Loucy (cell line): ENCODE measurements around the gene NOX5.

ENCODE experiments used
- H2AFZ ChIP-seq: fragments of 200-600 bp; sonication (generic); 2 replicates; pipeline ENCODE4 v1.6.0; 2016; ENCODE audit warnings: antibody characterized with exemption, mild to moderate bottlenecking, low read length, moderate library complexity
- H3F3A ChIP-seq: fragments of 200-600 bp; 2 replicates; pipeline ENCODE4 v1.6.0; 2016; ENCODE audit warnings: antibody characterized with exemption, low read depth, mild to moderate bottlenecking
- H3K27me3 ChIP-seq: fragments of 200-600 bp; sonication (generic); 2 replicates; pipeline ENCODE4 v1.6.1; 2014; ENCODE audit warnings: low read length, mild to moderate bottlenecking; ENCODE audit not compliant: insufficient read depth, poor library complexity, severe bottlenecking
- H3K36me3 ChIP-seq: fragments of 200-600 bp; sonication (generic); 2 replicates; pipeline ENCODE4 v1.6.1; 2016; ENCODE audit warnings: low read length; ENCODE audit not compliant: insufficient read depth
- H3K4me1 ChIP-seq: fragments of 200-600 bp; sonication (generic); 2 replicates; pipeline ENCODE4 v1.5.1; 2014; ENCODE audit warnings: low read length, mild to moderate bottlenecking; ENCODE audit not compliant: insufficient read depth, poor library complexity, severe bottlenecking
- H3K4me2 ChIP-seq: fragments of 200-600 bp; sonication (generic); 2 replicates; pipeline ENCODE4 v1.6.0; 2014; ENCODE audit warnings: antibody characterized with exemption, low read length, low read depth, mild to moderate bottlenecking; ENCODE audit not compliant: poor library complexity, severe bottlenecking
- H3K4me3 ChIP-seq: fragments of 200-600 bp; sonication (generic); 2 replicates; pipeline ENCODE4 v1.5.1; 2014; ENCODE audit warnings: low read length, mild to moderate bottlenecking, mixed read lengths; ENCODE audit not compliant: poor library complexity, severe bottlenecking
- H3K79me2 ChIP-seq: fragments of 200-600 bp; sonication (generic); 2 replicates; pipeline ENCODE4 v1.6.1; 2014; ENCODE audit warnings: low read length; ENCODE audit not compliant: insufficient read depth
- H3K9ac ChIP-seq: fragments of 200-600 bp; sonication (generic); 2 replicates; pipeline ENCODE4 v1.6.0; 2014; ENCODE audit warnings: mild to moderate bottlenecking, low read depth, low read length, moderate library complexity; ENCODE audit not compliant: poor library complexity, severe bottlenecking
- H3K9me2 ChIP-seq: fragments of 200-600 bp; sonication (generic); replicated peaks from 2 replicates; pipeline ENCODE4 v1.6.1; 2016; ENCODE audit warnings: low read depth, low read length, mixed read lengths
- H3K9me3 ChIP-seq: fragments of 200-600 bp; sonication (generic); 2 replicates; pipeline ENCODE4 v1.6.1; 2014; ENCODE audit warnings: mild to moderate bottlenecking, antibody characterized with exemption, low read length, low read depth; ENCODE audit not compliant: insufficient read depth
- H4K20me1 ChIP-seq: fragments of 200-600 bp; sonication (generic); 2 replicates; pipeline ENCODE4 v1.6.0; 2014; ENCODE audit warnings: antibody characterized with exemption, low read length, mild to moderate bottlenecking; ENCODE audit not compliant: insufficient read depth, poor library complexity, severe bottlenecking
- EZH2phosphoT487 ChIP-seq: fragments of 200-600 bp; IDR thresholded peaks from 2 replicates; pipeline ENCODE4 v1.6.1; 2018; ENCODE audit warnings: antibody characterized with exemption, mild to moderate bottlenecking, moderate library complexity, borderline replicate concordance
- TF ChIP-seq, protein P1 (sequence below): fragments of 200-600 bp; sonication (generic); conservative IDR thresholded peaks from 2 replicates; pipeline ENCODE4 v1.5.1; 2014; ENCODE audit warnings: mild to moderate bottlenecking, antibody characterized with exemption, low read length

The NOX5 gene

DNA sequence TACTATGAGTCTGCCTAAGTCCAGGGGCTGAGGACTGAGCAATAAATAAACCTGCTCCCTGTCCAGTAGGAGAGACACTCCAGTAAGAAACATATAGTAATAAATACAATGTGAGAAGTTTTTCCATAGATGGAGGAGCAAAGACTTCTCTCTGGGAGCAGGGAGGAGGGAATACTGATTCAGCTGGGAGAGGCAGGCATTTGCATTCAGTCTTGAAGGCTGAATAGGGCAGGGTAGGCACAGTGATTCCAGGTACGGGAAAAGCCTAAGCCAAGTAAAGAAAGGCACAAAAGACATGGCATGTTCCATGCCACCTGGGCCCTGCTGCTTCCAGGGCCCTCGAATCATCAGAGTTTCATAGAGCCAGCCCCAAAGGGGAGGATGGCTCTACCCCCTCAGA is 86.3 kb downstream of the NOX5 start:
- no peak overlapping the region for H3K4me3 ChIP-seq
- no peaks in the 10 kb centered on the region for H3F3A ChIP-seq
- H3K4me1 ChIP-seq: peaks cover 4% of the 10 kb centered on the region
- H3K27me3 ChIP-seq: peaks cover 90% of the 10 kb centered on the region
- H3K9me3 ChIP-seq: no peaks in the 10 kb centered on the region
- no peak overlapping the region for H3K4me2 ChIP-seq
- no peaks in the 10 kb centered on the region for H4K20me1 ChIP-seq
- H3K9me2 ChIP-seq: no peaks in the 10 kb centered on the region
- TF ChIP-seq EZH2phosphoT487: no peak
- TF ChIP-seq, protein P1, sequence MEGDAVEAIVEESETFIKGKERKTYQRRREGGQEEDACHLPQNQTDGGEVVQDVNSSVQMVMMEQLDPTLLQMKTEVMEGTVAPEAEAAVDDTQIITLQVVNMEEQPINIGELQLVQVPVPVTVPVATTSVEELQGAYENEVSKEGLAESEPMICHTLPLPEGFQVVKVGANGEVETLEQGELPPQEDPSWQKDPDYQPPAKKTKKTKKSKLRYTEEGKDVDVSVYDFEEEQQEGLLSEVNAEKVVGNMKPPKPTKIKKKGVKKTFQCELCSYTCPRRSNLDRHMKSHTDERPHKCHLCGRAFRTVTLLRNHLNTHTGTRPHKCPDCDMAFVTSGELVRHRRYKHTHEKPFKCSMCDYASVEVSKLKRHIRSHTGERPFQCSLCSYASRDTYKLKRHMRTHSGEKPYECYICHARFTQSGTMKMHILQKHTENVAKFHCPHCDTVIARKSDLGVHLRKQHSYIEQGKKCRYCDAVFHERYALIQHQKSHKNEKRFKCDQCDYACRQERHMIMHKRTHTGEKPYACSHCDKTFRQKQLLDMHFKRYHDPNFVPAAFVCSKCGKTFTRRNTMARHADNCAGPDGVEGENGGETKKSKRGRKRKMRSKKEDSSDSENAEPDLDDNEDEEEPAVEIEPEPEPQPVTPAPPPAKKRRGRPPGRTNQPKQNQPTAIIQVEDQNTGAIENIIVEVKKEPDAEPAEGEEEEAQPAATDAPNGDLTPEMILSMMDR: no peak
- H3K36me3 ChIP-seq: no peaks in the 10 kb centered on the region
- H3K9ac ChIP-seq: no peak overlapping the region
- H3K79me2 ChIP-seq: no peaks in the 10 kb centered on the region
- H2AFZ ChIP-seq: no peak overlapping the region

DNA sequence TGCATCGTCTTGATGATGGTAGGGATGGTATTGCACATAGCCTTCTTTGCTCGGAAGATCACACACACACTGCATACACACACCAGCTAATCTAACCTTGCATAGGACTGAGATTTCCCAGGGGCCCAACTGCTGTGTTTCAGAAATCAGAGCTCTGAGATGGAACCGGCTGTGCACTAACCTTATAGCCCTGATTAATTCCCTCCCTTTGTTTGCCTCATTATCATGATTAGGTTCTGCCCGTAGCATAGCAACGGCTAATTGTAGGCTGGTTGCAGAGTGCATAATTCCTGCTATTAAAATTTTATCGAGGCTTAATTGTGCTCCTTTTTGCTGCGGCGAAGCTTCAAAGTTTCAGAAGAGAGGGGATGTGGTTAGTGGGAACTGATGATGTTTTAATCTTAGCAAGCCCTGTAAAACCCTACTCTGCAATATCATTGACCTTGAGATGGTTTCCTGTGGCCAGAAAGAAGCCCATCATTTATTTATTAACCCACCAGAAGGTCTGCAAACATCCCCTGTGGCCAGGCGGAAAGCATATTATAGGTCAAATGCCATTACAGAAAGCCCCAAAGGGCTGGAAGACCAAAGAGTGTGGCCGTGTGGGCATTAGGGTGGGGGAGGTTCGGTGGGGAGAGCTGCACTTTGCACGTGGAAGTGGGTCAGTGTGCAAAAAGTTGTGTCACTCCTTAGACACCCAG is 89.7 kb downstream of the NOX5 start:
- Histone ChIP-seq H4K20me1 (no peaks in the 10 kb centered on the region), H3K9me3 (no peaks in the 10 kb centered on the region), H3K9ac (no peak overlapping the region), H3K79me2 (no peaks in the 10 kb centered on the region), H3K4me2 (no peak overlapping the region), H3K4me1 (peaks cover 4% of the 10 kb centered on the region), H3K9me2 (no peaks in the 10 kb centered on the region), H3F3A (no peaks in the 10 kb centered on the region), H3K36me3 (no peaks in the 10 kb centered on the region), H3K27me3 (peaks cover 90% of the 10 kb centered on the region), H3K4me3 (no peak overlapping the region), H2AFZ (no peak overlapping the region)
- TF ChIP-seq, protein P1: no peak
- TF ChIP-seq EZH2phosphoT487: peak; percentile 86

DNA sequence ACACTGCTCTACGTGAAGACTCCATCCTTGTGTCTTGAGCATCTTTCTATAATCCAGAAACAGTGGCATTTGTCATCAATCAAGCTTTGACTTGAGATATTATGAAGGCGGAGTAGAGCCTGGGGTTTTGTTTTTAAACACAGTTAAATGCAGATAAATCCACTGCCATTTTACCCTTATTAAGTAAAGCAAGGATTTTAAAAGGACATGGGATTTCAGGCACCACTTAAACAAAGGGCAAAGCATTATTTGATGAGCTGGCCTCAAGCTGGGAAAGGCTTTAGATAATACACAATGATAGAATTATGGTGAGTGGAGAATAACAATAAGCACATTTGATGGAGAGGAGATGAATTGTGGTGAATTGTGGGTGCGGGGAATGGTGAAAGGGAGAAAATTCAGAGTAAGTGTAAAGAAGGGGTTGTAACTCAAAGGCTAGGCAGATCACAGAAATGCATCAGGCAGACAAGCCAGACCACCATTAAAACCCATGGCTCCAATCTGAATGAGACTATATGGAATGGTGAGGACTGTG is 91.0 kb downstream of the NOX5 start:
- peaks cover 90% of the 10 kb centered on the region for H3K27me3 ChIP-seq
- H3K4me2 ChIP-seq: no peak overlapping the region
- no peak for TF ChIP-seq EZH2phosphoT487
- TF ChIP-seq, protein P1: no peak
- H3K79me2 ChIP-seq: no peaks in the 10 kb centered on the region
- H3K9ac ChIP-seq: no peak overlapping the region
- peaks cover 4% of the 10 kb centered on the region for H3K4me1 ChIP-seq
- no peak overlapping the region for H3K4me3 ChIP-seq
- no peaks in the 10 kb centered on the region for H3K9me3 ChIP-seq
- H3K36me3 ChIP-seq: no peaks in the 10 kb centered on the region
- no peaks in the 10 kb centered on the region for H3F3A ChIP-seq
- H3K9me2 ChIP-seq: no peaks in the 10 kb centered on the region
- H2AFZ ChIP-seq: no peak overlapping the region
- H4K20me1 ChIP-seq: no peaks in the 10 kb centered on the region
